HG02840 (cell line): ENCODE results near the gene XXYLT1.
"Not testable (repeated sequence)": the region's sequence is repeated elsewhere in the genome, so short reads cannot be mapped to it uniquely, and the experiment has no call there.

Source experiments
- ATAC-seq: cut with Tn5 transposase; IDR thresholded peaks from one replicate; pipeline ENCODE4 v1.9.1; 2021; ENCODE audit warnings: mild to moderate bottlenecking, moderate library complexity, moderate number of reproducible peaks; ENCODE audit not compliant: unreplicated experiment, low FRiP score

Gene XXYLT1

GRCh38 chr3:195117978-195118581, 152.9 kb downstream of the XXYLT1 start:
- no peak for ATAC-seq

GRCh38 chr3:195116407-195117185, 154.4 kb downstream of the XXYLT1 start:
- ATAC-seq, result no peak

DNA sequence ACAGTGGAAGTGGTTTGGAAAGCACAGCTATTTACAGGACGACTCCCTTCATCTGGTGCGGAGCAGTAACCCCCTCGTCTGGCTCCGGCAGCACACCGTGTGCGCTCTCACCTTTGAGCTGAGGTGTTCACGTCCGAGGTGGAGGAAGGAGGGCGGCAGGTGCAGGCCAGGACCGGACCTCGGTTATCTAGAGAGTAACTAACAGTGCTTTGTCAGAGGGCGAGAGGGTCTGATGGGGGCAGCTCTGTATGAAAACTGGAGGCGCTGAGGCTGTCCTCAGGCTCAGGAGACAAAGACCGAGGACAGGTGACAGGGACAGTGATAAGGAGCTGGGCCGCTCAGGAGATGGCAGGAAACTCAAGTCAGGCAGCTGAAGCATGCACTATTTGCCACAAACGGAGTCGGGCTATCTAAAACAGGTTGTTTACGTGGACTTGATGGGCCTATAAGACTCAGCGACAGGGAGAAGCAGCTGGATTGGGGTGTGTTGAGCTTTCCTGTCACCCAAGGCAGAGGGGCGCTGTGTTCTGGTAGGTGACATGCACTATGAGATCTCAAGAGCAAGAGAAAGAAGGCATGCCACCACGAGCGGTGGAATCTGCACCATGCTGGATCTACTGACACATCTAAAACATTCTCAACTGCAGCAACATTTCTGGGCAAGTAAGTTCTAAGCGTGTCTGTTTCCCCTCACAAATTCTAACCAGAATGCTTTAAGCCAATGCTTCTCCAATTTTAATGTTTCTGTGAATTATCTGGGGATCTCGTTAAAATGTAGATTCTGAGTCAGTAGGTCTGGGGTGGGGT, 155.2 kb downstream of the XXYLT1 start:
- no peak for ATAC-seq

DNA sequence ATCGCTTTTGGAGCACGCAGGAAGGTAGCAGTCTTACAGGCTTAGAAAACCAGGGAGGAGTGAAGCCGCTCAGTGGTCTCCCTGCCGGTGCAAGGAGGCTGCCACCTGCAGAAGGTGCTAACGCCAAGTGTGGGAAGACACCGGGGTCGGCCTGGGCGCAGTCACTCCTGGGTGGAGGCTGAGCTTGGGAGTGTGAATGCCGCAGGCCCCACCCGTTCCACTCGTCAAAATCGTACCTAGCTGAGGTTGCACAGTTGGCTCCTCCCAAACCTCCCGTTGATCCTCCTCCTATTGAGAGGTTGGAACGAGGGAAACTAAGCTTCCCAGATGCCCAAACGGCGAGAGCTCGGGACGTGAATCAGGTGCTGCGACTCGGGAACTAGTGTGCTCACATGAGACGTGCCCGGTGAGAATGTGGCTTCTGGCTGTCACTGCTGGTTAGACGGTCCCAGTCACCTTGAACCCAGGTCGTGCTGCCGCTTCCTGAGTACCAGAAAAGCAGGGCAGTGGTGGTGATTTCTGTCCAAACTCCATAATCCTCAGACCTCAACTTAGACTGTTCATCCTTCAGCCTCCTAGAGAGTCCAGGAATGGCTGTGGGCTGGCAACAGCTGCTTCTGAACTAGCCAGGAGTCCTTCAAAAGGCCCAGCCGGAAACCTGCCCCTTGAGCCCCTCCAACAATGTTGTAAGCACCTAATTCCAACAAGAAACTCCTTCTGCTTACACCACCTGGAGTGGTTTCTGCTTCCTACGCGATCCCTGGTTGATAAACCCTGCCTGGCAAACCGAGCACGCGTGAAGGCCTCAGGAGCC, 156.0 kb downstream of the XXYLT1 start:
- no peak for ATAC-seq

- no peak for ATAC-seq
These were observed 157.2 kb downstream of the XXYLT1 start for GRCh38 chr3:195113536-195114425.

DNA sequence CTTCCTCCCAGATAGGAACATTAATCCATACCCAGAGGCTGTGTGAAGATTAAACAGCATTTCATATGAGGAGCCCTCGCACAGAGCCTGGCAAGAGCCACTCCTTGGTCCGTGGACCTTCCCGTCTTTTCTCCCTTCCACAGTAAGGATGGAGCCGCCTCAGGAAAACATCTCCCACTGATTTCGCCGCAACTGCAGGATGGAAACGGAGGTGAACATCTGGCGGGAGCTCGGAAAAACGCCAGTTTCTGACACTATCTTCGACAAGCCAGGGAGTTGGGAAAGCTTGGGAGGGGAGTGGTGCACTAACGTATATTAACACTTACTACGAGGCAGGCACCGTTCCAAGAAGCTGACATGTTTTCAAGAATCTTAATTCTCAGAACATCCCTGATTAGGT, 157.9 kb downstream of the XXYLT1 start:
- no peak for ATAC-seq

DNA sequence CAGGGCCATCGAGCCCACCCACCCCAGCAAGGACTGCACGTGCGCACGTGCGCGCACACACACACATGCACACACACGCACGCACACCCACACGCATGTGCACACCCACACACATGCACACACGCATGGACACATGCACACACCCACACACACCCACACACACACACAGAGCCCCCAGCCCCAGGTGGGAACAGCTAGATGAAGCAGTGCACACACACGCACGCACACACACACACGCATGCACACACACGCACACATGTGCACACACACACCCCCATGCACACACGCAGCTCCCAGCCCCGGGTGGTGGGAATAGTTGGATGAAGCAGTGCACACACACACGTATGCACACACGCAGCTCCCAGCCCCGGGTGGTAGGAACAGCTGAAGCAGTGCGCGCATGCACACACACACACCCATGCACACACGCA, 158.6 kb downstream of the XXYLT1 start:
- no peak for ATAC-seq

GRCh38 chr3:195111766-195112165, 159.2 kb downstream of the XXYLT1 start:
- no peak for ATAC-seq

DNA sequence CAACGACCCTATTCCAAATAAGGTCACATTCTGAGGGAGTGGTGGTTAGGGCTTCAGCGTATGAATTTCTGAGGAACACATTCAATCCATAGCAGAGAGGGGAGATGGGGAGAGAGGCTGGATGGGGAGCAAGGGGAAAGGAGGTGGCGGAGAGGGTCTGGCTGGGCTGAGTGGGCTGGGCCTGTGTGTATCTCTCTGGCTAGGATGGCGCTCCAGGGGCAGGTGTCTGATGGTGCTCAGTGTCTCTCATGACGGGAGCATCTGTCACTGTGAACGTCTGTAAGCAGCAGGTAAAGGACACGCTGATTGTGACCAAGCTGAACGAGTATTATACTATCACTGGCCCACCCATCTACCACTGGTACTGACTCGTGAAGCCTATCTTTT, 159.6 kb downstream of the XXYLT1 start:
- no peak for ATAC-seq

GRCh38 chr3:195110647-195111318, 160.2 kb downstream of the XXYLT1 start:
- ATAC-seq, result no peak

GRCh38 chr3:195109098-195109657, 161.8 kb downstream of the XXYLT1 start:
- no peak for ATAC-seq

GRCh38 chr3:195107593-195107992, 163.4 kb downstream of the XXYLT1 start:
- ATAC-seq, result no peak

DNA sequence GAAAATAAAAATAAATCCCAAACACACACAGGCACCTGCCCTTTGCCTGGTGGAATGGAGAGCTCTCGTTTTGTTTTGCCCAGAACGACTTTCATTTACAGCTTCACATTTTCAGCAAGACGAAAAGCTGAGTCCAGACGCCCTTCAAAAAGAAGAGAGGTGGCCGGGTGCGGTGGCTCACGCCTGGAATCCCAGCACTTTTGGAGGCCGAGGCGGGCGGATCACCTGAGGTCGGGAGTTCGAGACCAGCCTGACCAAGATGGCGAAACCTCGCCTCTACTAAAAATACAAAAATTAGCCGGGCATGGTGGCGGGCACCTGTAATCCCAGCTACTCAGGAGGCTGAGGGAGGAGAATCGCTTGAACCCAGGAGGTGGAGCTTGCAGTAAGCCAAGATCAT, 163.9 kb downstream of the XXYLT1 start:
- not testable (repeated sequence) for ATAC-seq

- ATAC-seq, result no peak
These were observed 164.5 kb downstream of the XXYLT1 start for GRCh38 chr3:195106418-195106906.

DNA sequence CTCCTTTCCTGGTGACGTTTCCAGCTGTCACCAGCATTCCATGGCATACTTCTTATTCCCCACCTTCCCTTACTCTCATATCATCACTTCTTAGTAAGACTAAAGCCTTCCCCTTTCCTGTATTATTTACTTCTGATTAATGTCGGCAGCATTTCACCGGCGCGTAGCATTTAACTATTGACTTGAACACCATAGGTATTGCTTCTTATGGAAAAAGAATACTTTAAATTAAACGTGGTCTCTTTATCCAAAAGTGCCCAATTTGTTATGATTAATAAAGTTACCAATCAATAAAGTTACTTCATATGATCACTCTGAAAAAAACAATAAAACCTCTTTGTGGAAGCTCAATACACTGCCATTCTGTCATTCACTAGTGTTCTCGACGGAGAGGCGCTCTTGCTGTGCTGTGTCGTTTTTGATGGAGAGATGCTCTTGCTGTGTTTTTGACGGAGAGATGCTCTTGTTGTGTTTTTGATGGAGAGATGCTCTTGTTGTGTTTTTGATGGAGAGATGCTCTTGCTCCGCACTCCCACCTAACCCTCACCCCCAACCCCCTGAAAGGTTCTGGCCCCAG, 165.0 kb downstream of the XXYLT1 start:
- no peak for ATAC-seq

DNA sequence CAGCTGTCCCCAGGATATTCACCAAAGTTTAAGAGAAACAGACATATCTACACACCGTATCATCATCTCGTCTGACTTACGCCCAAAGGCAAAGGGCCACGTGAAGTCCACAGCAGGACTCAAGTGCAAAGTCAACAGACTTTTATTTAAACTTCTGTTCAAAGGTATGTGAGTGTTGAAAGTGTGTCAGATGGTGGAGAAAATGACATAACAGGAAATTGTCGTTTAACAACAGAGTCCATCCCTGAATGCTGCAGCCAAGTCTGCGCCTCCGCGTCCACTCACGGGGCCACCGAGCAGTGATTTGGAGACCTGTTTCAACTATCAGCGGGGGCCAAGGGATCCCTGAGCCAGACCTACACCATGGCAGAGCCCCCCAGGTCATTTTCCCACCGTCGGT, 165.6 kb downstream of the XXYLT1 start:
- no peak for ATAC-seq

- no peak for ATAC-seq
These were observed 166.6 kb downstream of the XXYLT1 start for GRCh38 chr3:195104340-195104739.

GRCh38 chr3:195103623-195104022, 167.3 kb downstream of the XXYLT1 start:
- ATAC-seq, result no peak
